NCI-H748 treated with DMSO at 0.1 percent for 48 hours (cell line): ENCODE measurements around the gene RTP5.
"Not testable (repeated sequence)": the region's sequence is repeated elsewhere in the genome, so short reads cannot be mapped to it uniquely, and the experiment has no call there.

ENCODE experiments used
- DNase-seq: peaks from one replicate; lab custom pipeline; 2025; lab: John Stamatoyannopoulos, UW

RTP5 gene

GRCh38 chr2:241869087-241869961 is at the start of gene RTP5:
Gene RTP5, plus strand, starts transcription at chr2:241869729. Its CDS starts 28 bp downstream, at chr2:241869757.
- DNase-seq: no peak

GRCh38 chr2:241819947-241820624 is 49.4 kb upstream of the RTP5 start:
- not testable (repeated sequence) for DNase-seq

- DNase-seq: no peak
Observed at GRCh38 chr2:241820625-241821384, 48.7 kb upstream of the RTP5 start.

- no peak for DNase-seq
Observed at GRCh38 chr2:241821460-241822263, 47.9 kb upstream of the RTP5 start.

- DNase-seq: no peak
Observed at GRCh38 chr2:241822264-241822623, 47.3 kb upstream of the RTP5 start.

- not testable (repeated sequence) for DNase-seq
Observed at GRCh38 chr2:241823531-241824437, 45.7 kb upstream of the RTP5 start.

- DNase-seq: no peak
Observed at GRCh38 chr2:241827394-241827793, 42.1 kb upstream of the RTP5 start.

GRCh38 chr2:241833101-241833663 is 36.3 kb upstream of the RTP5 start:
- no peak for DNase-seq

GRCh38 chr2:241833756-241834526 is 35.6 kb upstream of the RTP5 start:
- not testable (repeated sequence) for DNase-seq

GRCh38 chr2:241834527-241835210 is 34.9 kb upstream of the RTP5 start:
- no peak for DNase-seq

- DNase-seq: no peak
Observed at GRCh38 chr2:241835611-241836010, 33.9 kb upstream of the RTP5 start.

GRCh38 chr2:241836292-241836691 is 33.2 kb upstream of the RTP5 start:
- no peak for DNase-seq

- DNase-seq: no peak
Observed at GRCh38 chr2:241837197-241837965, 32.1 kb upstream of the RTP5 start.

- no peak for DNase-seq
Observed at GRCh38 chr2:241841181-241842066, 28.1 kb upstream of the RTP5 start.

GRCh38 chr2:241842067-241842415 is 27.5 kb upstream of the RTP5 start:
- DNase-seq: no peak

- DNase-seq: no peak
Observed at GRCh38 chr2:241842620-241843211, 26.8 kb upstream of the RTP5 start.
